Upper lobe of left lung (tissue), 6 donors: ENCODE results near the gene OR2L8. TPM values are rescaled to one million over a fixed set of nuclear protein-coding genes. Genes with fewer than 3 reads are reported as not detected.

ENCODE experiments used
- ATAC-seq, 2 donors: fragments of 200-7000 bp; cut with Tn5 transposase; one replicate each; pipeline ENCODE4 v1.9.1; 2022; ENCODE audit warnings: mild to moderate bottlenecking in 2 of 2, moderate library complexity in 2 of 2; ENCODE audit not compliant: low FRiP score in 2 of 2
- DNase-seq, 2 donors: peaks; one replicate each; pipeline ENCODE4 v3.0.0-alpha.2; 2019 to 2020
- H3K27ac ChIP-seq, 4 donors: fragments of 200-600 bp; sonication (generic); one replicate each; pipeline ENCODE4 v1.5.1; 2016 to 2019
- H3K27me3 ChIP-seq, 4 donors: fragments of 200-600 bp; sonication (generic); one replicate each; pipeline ENCODE4 v1.5.1; 2017 to 2019
- H3K36me3 ChIP-seq, 4 donors: fragments of 200-600 bp; sonication (generic); one replicate each; pipeline ENCODE4 v1.5.1; 2016 to 2019
- H3K4me1 ChIP-seq, 4 donors: fragments of 200-600 bp; sonication (generic); one replicate each; pipeline ENCODE4 v1.5.1; 2018 to 2019
- H3K4me3 ChIP-seq, 4 donors: fragments of 200-600 bp; sonication (generic); one replicate each; pipeline ENCODE4 v1.5.1; 2017 to 2019; ENCODE audit warnings: mild to moderate bottlenecking in 2 of 4, moderate library complexity in 1 of 4
- H3K9me3 ChIP-seq, 4 donors: fragments of 200-600 bp; sonication (generic); one replicate each; pipeline ENCODE4 v1.5.1; 2018 to 2019
- CTCF ChIP-seq, 6 experiments: fragments of 450-650 bp in 4 of 6; fragments of 200-600 bp in 2 of 6; sonication (generic) in 2 of 6; IDR thresholded peaks; one replicate each; pipeline ENCODE4 v1.5.1; 2016 to 2019; ENCODE audit warnings: antibody characterized with exemption in 6 of 6
- EP300 ChIP-seq, 4 donors: sonication (generic); formaldehyde crosslinking; IDR thresholded peaks; one replicate each; pipeline ENCODE4 v1.5.1; 2017; ENCODE audit warnings: antibody characterized with exemption in 4 of 4, control low read depth in 2 of 4
- POLR2A ChIP-seq, 4 donors: fragments of 450-650 bp; IDR thresholded peaks; one replicate each; pipeline ENCODE4 v1.5.1; 2016 to 2017; ENCODE audit warnings: antibody characterized with exemption in 4 of 4, mild to moderate bottlenecking in 2 of 4
- POLR2AphosphoS5 ChIP-seq, 2 donors: sonication (generic); formaldehyde crosslinking; IDR thresholded peaks; one replicate each; pipeline ENCODE4 v1.5.1; 2017; ENCODE audit warnings: antibody characterized with exemption in 2 of 2
- WGBS, 2 donors: methylation state at CpG; one replicate each; pipeline ENCODE4 v1.1.5; 2017 to 2018; 5-methylcytosine and 5-hydroxymethylcytosine counted together
- small RNA-seq, 4 donors: library from RNA; depleted of rRNA; stranded (forward); fragments of <200 nt; gene quantifications; one replicate each; pipeline ENCODE3, GENCODE V24; 2016
- total RNA-seq, 6 donors: library from RNA; depleted of rRNA in 4 of 6; stranded (reverse); fragments of >200 nt in 4 of 6; gene quantifications; one replicate each; pipeline versions ENCODE4 v1.1.0 to v1.2.1, GENCODE V29; 2016 to 2021
- donor health status: DM: no; HTN: no; CAD: no; lungs with moderate emphysema.
- donor health status: DM: no; HTN: yes; CAD: no; lungs with severe emphysema.

Gene OR2L8
- total RNA-seq, 6 donors from 2014 or later: not detected

- H3K27ac ChIP-seq: no peak overlapping the region
- H3K9me3 ChIP-seq: no peaks in the 10 kb centered on the region
- H3K27me3 ChIP-seq: no peaks in the 10 kb centered on the region
- no peak overlapping the region for H3K4me3 ChIP-seq
- DNase-seq (no peak), ATAC-seq (no peak)
- no peaks in the 10 kb centered on the region for H3K36me3 ChIP-seq
- no peaks in the 10 kb centered on the region for H3K4me1 ChIP-seq
- 45 to 51% methylated on average over 2 of the region's 2 CpGs for WGBS, 2 donors
- TF ChIP-seq EP300 (IDR thresholded peaks at IDR 0.05) (no peak), CTCF (IDR thresholded peaks at IDR 0.05) (no peak), POLR2A (IDR thresholded peaks at IDR 0.05) (no peak), POLR2AphosphoS5 (IDR thresholded peaks at IDR 0.05) (no peak)
Measured at GRCh38 chr1:247998811-247999210, 50.2 kb downstream of the OR2L8 start.

Small RNAs within 50 kb of the gene (small RNA-seq; reads per million reads assigned to genes)
- gene RF00019: 0 reads per million in 4 donors

Other genes with a start within 250 kb of the OR2L8 start
- not detected for gene OR6F1, start 232.2 kb upstream of the OR2L8 start, total RNA-seq
- not detected for gene OR14K1, start 210.2 kb upstream of the OR2L8 start, total RNA-seq
- not detected for gene OR14A2, start 200.7 kb upstream of the OR2L8 start, total RNA-seq
- gene OR1C1, start 188.3 kb upstream of the OR2L8 start, total RNA-seq: not detected
- not detected for gene OR14A16, start 124.7 kb upstream of the OR2L8 start, total RNA-seq
- not detected for gene OR11L1, start 107.0 kb upstream of the OR2L8 start, total RNA-seq
- 10 to 100 TPM in 1 of 6 donors, 1 to 10 TPM in 5; 1.0 to 15.1 (median 4.6) TPM for gene TRIM58, start 91.7 kb upstream of the OR2L8 start, total RNA-seq
- gene OR2W3, start 53.3 kb upstream of the OR2L8 start, total RNA-seq: 1 to 10 TPM in 1 of 6 donors, under 1 TPM in 2, not detected in 3; 0.27 to 5.3 (median 0.31) TPM
- gene OR2T8, start 28.6 kb upstream of the OR2L8 start, total RNA-seq: not detected
- gene OR2AJ1, start 24.0 kb upstream of the OR2L8 start, total RNA-seq: under 1 TPM in 1 of 6 donors, not detected in 5; 0.49 TPM
- gene OR2AK2, start 16.4 kb downstream of the OR2L8 start, total RNA-seq: not detected
- not detected for gene OR2L5, start 64.8 kb downstream of the OR2L8 start, total RNA-seq
- gene OR2L2, start 81.2 kb downstream of the OR2L8 start, total RNA-seq: under 1 TPM in 3 of 6 donors, not detected in 3; under 0.01 to 0.20 (median 0.13) TPM
- not detected for gene OR2L3, start 98.0 kb downstream of the OR2L8 start, total RNA-seq
- not detected for gene OR2L13, start 146.3 kb downstream of the OR2L8 start, total RNA-seq
- not detected for gene OR2M5, start 196.3 kb downstream of the OR2L8 start, total RNA-seq
- gene OR2M2, start 226.0 kb downstream of the OR2L8 start, total RNA-seq: not detected
- not detected for gene OR2M3, start 248.4 kb downstream of the OR2L8 start, total RNA-seq